Measurements from ENCODE around the gene RPL4. TPM values are rescaled to one million over a fixed set of nuclear protein-coding genes. Genes with fewer than 3 reads are reported as not detected.

Gene RPL4
- polyA plus RNA-seq, 1 donor from 2014 or later: 3,693 TPM

GRCh38 chr15:66542896-66543295 lies 38.2 kb upstream of the RPL4 start:
- Histone ChIP-seq H3K27me3 (ENCODE audit: insufficient read depth, low read depth, low read length) (no peaks in the 10 kb centered on the region), H3K9ac (ENCODE audit: low read length) (no peak overlapping the region), H3K79me2 (replicated peaks; ENCODE audit: insufficient read depth, low read length) (no peaks in the 10 kb centered on the region), H4K20me1 (ENCODE audit: insufficient read depth) (no peaks in the 10 kb centered on the region), H3K4me3 (ENCODE audit: low read length) (no peak overlapping the region), H3K27ac (ENCODE audit: low read length) (no peak overlapping the region), H3K4me2 (ENCODE audit: low read length) (no peak overlapping the region), H3K9me3 (ENCODE audit: low read length) (no peaks in the 10 kb centered on the region), H3K9me2 (ENCODE audit: insufficient read depth, low read length) (no peaks in the 10 kb centered on the region), H3F3A (ENCODE audit: insufficient read depth, low read length, poor library complexity, severe bottlenecking) (no peaks in the 10 kb centered on the region), H3K36me3 (ENCODE audit: insufficient read depth, low read length) (no peaks in the 10 kb centered on the region), H2AFZ (ENCODE audit: low read depth, low read length) (no peak overlapping the region)
- TF ChIP-seq REST (IDR thresholded peaks at IDR 0.05; ENCODE audit: borderline replicate concordance) (no peak), EP300 (conservative IDR thresholded peaks at IDR 0.05; ENCODE audit: poor library complexity, severe bottlenecking) (no peak), EZH2 (IDR thresholded peaks at IDR 0.05; ENCODE audit: borderline replicate concordance, insufficient read depth, low read length, poor library complexity, severe bottlenecking) (no peak), MXI1 (conservative IDR thresholded peaks at IDR 0.05; ENCODE audit: poor library complexity, severe bottlenecking) (no peak), POLR2AphosphoS5 (IDR thresholded peaks at IDR 0.05) (no peak), TAF1 (IDR thresholded peaks at IDR 0.05; ENCODE audit: low read depth) (no peak), RAD21 (conservative IDR thresholded peaks at IDR 0.05) (no peak), CTCF (IDR thresholded peaks at IDR 0.05; ENCODE audit: poor library complexity, severe bottlenecking) (no peak), SMC3 (conservative IDR thresholded peaks at IDR 0.05; ENCODE audit: poor library complexity) (no peak)

- Histone ChIP-seq H3K9ac (ENCODE audit: low read length) (no peak overlapping the region), H3K27ac (ENCODE audit: low read length) (no peak overlapping the region), H2AFZ (ENCODE audit: low read depth, low read length) (no peak overlapping the region), H3K4me3 (ENCODE audit: low read length) (no peak overlapping the region), H3K36me3 (ENCODE audit: insufficient read depth, low read length) (no peaks in the 10 kb centered on the region), H4K20me1 (ENCODE audit: insufficient read depth) (no peaks in the 10 kb centered on the region), H3K27me3 (ENCODE audit: insufficient read depth, low read depth, low read length) (no peaks in the 10 kb centered on the region), H3F3A (ENCODE audit: insufficient read depth, low read length, poor library complexity, severe bottlenecking) (no peaks in the 10 kb centered on the region), H3K9me3 (ENCODE audit: low read length) (no peaks in the 10 kb centered on the region), H3K9me2 (ENCODE audit: insufficient read depth, low read length) (no peaks in the 10 kb centered on the region), H3K4me2 (ENCODE audit: low read length) (no peak overlapping the region), H3K79me2 (replicated peaks; ENCODE audit: insufficient read depth, low read length) (no peaks in the 10 kb centered on the region)
- TF ChIP-seq POLR2AphosphoS5 (IDR thresholded peaks at IDR 0.05) (no peak), MXI1 (conservative IDR thresholded peaks at IDR 0.05; ENCODE audit: poor library complexity, severe bottlenecking) (no peak), SMC3 (conservative IDR thresholded peaks at IDR 0.05; ENCODE audit: poor library complexity) (no peak), RAD21 (conservative IDR thresholded peaks at IDR 0.05) (no peak), REST (IDR thresholded peaks at IDR 0.05; ENCODE audit: borderline replicate concordance) (no peak), CTCF (IDR thresholded peaks at IDR 0.05; ENCODE audit: poor library complexity, severe bottlenecking) (no peak), EZH2 (IDR thresholded peaks at IDR 0.05; ENCODE audit: borderline replicate concordance, insufficient read depth, low read length, poor library complexity, severe bottlenecking) (no peak), TAF1 (IDR thresholded peaks at IDR 0.05; ENCODE audit: low read depth) (no peak), EP300 (conservative IDR thresholded peaks at IDR 0.05; ENCODE audit: poor library complexity, severe bottlenecking) (no peak)
These were observed 30.4 kb upstream of the RPL4 start for GRCh38 chr15:66535056-66535455.

All from neural cell (in vitro differentiated cells).